H9 (cell line): ENCODE measurements around the gene PTPRQ. TPM values are rescaled to one million over a fixed set of nuclear protein-coding genes. Genes with fewer than 3 reads are reported as not detected.

Experiments used
- DNase-seq: peaks from one replicate; pipeline ENCODE4 v3.0.0-alpha.2; 2017
- H2AFZ ChIP-seq: one replicate; pipeline ENCODE4 v1.6.1; 2013; ENCODE audit warnings: mild to moderate bottlenecking, low read length, control low read depth, moderate library complexity
- H2AK5ac ChIP-seq: 2 replicates; pipeline ENCODE4 v1.6.1; 2013; ENCODE audit warnings: low read length, control low read depth, mixed read lengths; ENCODE audit not compliant: insufficient read length
- H2BK120ac ChIP-seq: one replicate; pipeline ENCODE4 v1.6.1; 2013; ENCODE audit warnings: low read depth, mild to moderate bottlenecking, low read length, control low read depth, inconsistent platforms; ENCODE audit not compliant: poor library complexity, severe bottlenecking
- H2BK12ac ChIP-seq: 2 replicates; pipeline ENCODE4 v1.6.1; 2013; ENCODE audit warnings: low read length, control low read depth, mixed read lengths, low read depth; ENCODE audit not compliant: insufficient read length
- H2BK15ac ChIP-seq: 2 replicates; pipeline ENCODE4 v1.6.1; 2013; ENCODE audit warnings: low read depth, low read length, control low read depth
- H2BK20ac ChIP-seq: one replicate; pipeline ENCODE4 v1.6.1; 2013; ENCODE audit warnings: low read depth, mild to moderate bottlenecking, low read length, control low read depth, inconsistent platforms; ENCODE audit not compliant: poor library complexity, severe bottlenecking
- H2BK5ac ChIP-seq: 2 replicates; pipeline ENCODE4 v1.6.1; 2013; ENCODE audit warnings: low read length, control low read depth, mixed read lengths; ENCODE audit not compliant: insufficient read length
- H3K14ac ChIP-seq: 2 replicates; pipeline ENCODE4 v1.6.1; 2013; ENCODE audit warnings: low read length, control low read depth; ENCODE audit not compliant: insufficient read depth
- H3K18ac ChIP-seq: 2 replicates; pipeline ENCODE4 v1.6.1; 2013; ENCODE audit warnings: low read depth, mild to moderate bottlenecking, mixed read lengths, low read length, control low read depth; ENCODE audit not compliant: insufficient read length
- H3K23ac ChIP-seq: 2 replicates; pipeline ENCODE4 v1.6.1; 2013; ENCODE audit warnings: low read length, control low read depth, mixed read lengths, low read depth; ENCODE audit not compliant: insufficient read length
- H3K23me2 ChIP-seq: 2 replicates; pipeline ENCODE4 v1.6.1; 2013; ENCODE audit warnings: low read depth, mild to moderate bottlenecking, mixed read lengths, low read length, control low read depth; ENCODE audit not compliant: insufficient read length, poor library complexity, severe bottlenecking
- H3K27ac ChIP-seq: 2 replicates; pipeline ENCODE4 v1.5.1; 2013; ENCODE audit warnings: low read length, control low read depth, mixed read lengths, low read depth; ENCODE audit not compliant: insufficient read length
- H3K27me3 ChIP-seq: 2 replicates; pipeline ENCODE4 v1.6.1; 2013; ENCODE audit warnings: low read length, control low read depth, inconsistent platforms; ENCODE audit not compliant: insufficient read depth
- H3K4ac ChIP-seq: 2 replicates; pipeline ENCODE4 v1.6.1; 2013; ENCODE audit warnings: low read depth, mild to moderate bottlenecking, control low read depth, inconsistent platforms, low read length, moderate library complexity
- H3K4me1 ChIP-seq: 2 replicates; pipeline ENCODE4 v1.6.1; 2013; ENCODE audit warnings: low read length, control low read depth, inconsistent platforms; ENCODE audit not compliant: insufficient read depth
- H3K4me2 ChIP-seq: 2 replicates; pipeline ENCODE4 v1.6.1; 2013; ENCODE audit warnings: low read length, control low read depth, mixed read lengths; ENCODE audit not compliant: insufficient read length, insufficient read depth
- H3K56ac ChIP-seq: 2 replicates; pipeline ENCODE4 v1.6.1; 2013; ENCODE audit warnings: low read depth, mild to moderate bottlenecking, mixed read lengths, low read length, control low read depth; ENCODE audit not compliant: insufficient read length
- H3K79me1 ChIP-seq: 2 replicates; pipeline ENCODE4 v1.6.1; 2013; ENCODE audit warnings: low read depth, mild to moderate bottlenecking, moderate library complexity, low read length, control low read depth, inconsistent platforms; ENCODE audit not compliant: insufficient read depth, poor library complexity, severe bottlenecking
- H3K79me2 ChIP-seq: 2 replicates; pipeline ENCODE4 v1.6.1; 2013; ENCODE audit warnings: low read length, control low read depth, inconsistent platforms; ENCODE audit not compliant: insufficient read depth
- H3K9ac ChIP-seq: 2 replicates; pipeline ENCODE4 v1.6.1; 2013; ENCODE audit warnings: low read length, control low read depth, mixed read lengths; ENCODE audit not compliant: insufficient read length; ENCODE audit errors: extremely low read depth
- H3K9me3 ChIP-seq: one replicate; pipeline ENCODE4 v1.6.1; 2013; ENCODE audit warnings: low read depth, low read length, inconsistent platforms; ENCODE audit not compliant: control insufficient read depth
- H3T11ph ChIP-seq: one replicate; pipeline ENCODE4 v1.6.1; 2013; ENCODE audit warnings: mild to moderate bottlenecking, low read length, control low read depth, inconsistent platforms
- H4K20me1 ChIP-seq: one replicate; pipeline ENCODE4 v1.6.1; 2013; ENCODE audit not compliant: control insufficient read depth, insufficient read length, insufficient read depth
- H4K5ac ChIP-seq: 2 replicates; pipeline ENCODE4 v1.6.1; 2013; ENCODE audit warnings: low read depth, mild to moderate bottlenecking, mixed read lengths, low read length, control low read depth; ENCODE audit not compliant: insufficient read length
- H4K8ac ChIP-seq: replicated peaks from 2 replicates; pipeline ENCODE4 v1.6.1; 2013; ENCODE audit warnings: low read length, control low read depth, mixed read lengths, low read depth; ENCODE audit not compliant: insufficient read length
- H4K91ac ChIP-seq: 2 replicates; pipeline ENCODE4 v1.6.1; 2013; ENCODE audit warnings: low read depth, mild to moderate bottlenecking, moderate library complexity, mixed read lengths, low read length, control low read depth; ENCODE audit not compliant: insufficient read length
- H3K27ac Mint-ChIP-seq, 3 experiments: 2 replicates in 2 of 3; 3 replicates in 1 of 3; pipeline ENCODE4 v1.8.0; 2020 to 2021; ENCODE audit warnings: mixed read lengths in 3 of 3, mild to moderate bottlenecking in 1 of 3, moderate library complexity in 1 of 3
- H3K27me3 Mint-ChIP-seq: 2 replicates; pipeline ENCODE4 v1.8.0; 2021; ENCODE audit warnings: low read depth, mild to moderate bottlenecking, moderate library complexity, mixed read lengths
- H3K36me3 Mint-ChIP-seq, 3 experiments: 2 replicates in 2 of 3; 3 replicates in 1 of 3; pipeline ENCODE4 v1.8.0; 2020 to 2021; ENCODE audit warnings: low read depth in 3 of 3, mixed read lengths in 3 of 3; ENCODE audit not compliant: insufficient read depth in 1 of 3
- H3K4me1 Mint-ChIP-seq, 2 experiments: 2 replicates each; pipeline ENCODE4 v1.8.0; 2020; ENCODE audit warnings: mixed read lengths in 2 of 2
- H3K4me3 Mint-ChIP-seq, 2 experiments: 2 replicates in 1 of 2; 3 replicates in 1 of 2; pipeline ENCODE4 v1.8.0; 2020 to 2021; ENCODE audit warnings: mild to moderate bottlenecking in 2 of 2, mixed read lengths in 2 of 2, moderate library complexity in 1 of 2
- H3K9me3 Mint-ChIP-seq, 2 experiments: 2 replicates in 1 of 2; 3 replicates in 1 of 2; pipeline ENCODE4 v1.8.0; 2020; ENCODE audit warnings: mild to moderate bottlenecking in 2 of 2, mixed read lengths in 2 of 2, moderate library complexity in 1 of 2
- CTCF ChIP-seq: fragments of 200-600 bp; sonication (generic); conservative IDR thresholded peaks from 3 replicates; pipeline ENCODE4 v1.8.0; 2021; ENCODE audit warnings: antibody characterized with exemption, mild to moderate bottlenecking
- total RNA-seq: library from RNA; stranded (reverse); gene quantifications from 2 replicates; pipeline ENCODE4 v1.2.1, GENCODE V29; 2021

Gene PTPRQ
- total RNA-seq, 1 experiment from 2014 or later, result not detected

GRCh38 chr12:80491166-80491565, 47.1 kb downstream of the PTPRQ start:
- Histone ChIP-seq H2BK15ac (no peak overlapping the region), H2BK120ac (no peak overlapping the region), H2AK5ac (no peak overlapping the region), H3K23me2 (no peaks in the 10 kb centered on the region), H2BK12ac (no peak overlapping the region), H3K4me1 (no peaks in the 10 kb centered on the region), H4K20me1 (no peaks in the 10 kb centered on the region), H4K8ac (no peak overlapping the region), H2AFZ (no peak overlapping the region), H2BK5ac (no peak overlapping the region), H3K27ac (no peak overlapping the region), H3K56ac (no peak overlapping the region), H3K79me1 (no peaks in the 10 kb centered on the region), H3K14ac (no peak overlapping the region), H2BK20ac (no peak overlapping the region), H4K5ac (no peak overlapping the region), H3K27me3 (no peaks in the 10 kb centered on the region), H3K9me3 (no peaks in the 10 kb centered on the region), H3K9ac (no peak overlapping the region), H3K23ac (no peak overlapping the region), H3K79me2 (no peaks in the 10 kb centered on the region), H3T11ph (no peak overlapping the region), H3K4ac (no peak overlapping the region), H3K4me2 (no peak overlapping the region), H4K91ac (no peak overlapping the region), H3K18ac (no peak overlapping the region)
- no peak for TF ChIP-seq CTCF
- no peak for DNase-seq
- H3K4me1 Mint-ChIP-seq, result peaks cover 9 to 15% of the 10 kb centered on the region in 2 experiments
- no peak overlapping the region; a peak in 1 of 7 replicates for H3K27ac Mint-ChIP-seq
- no peak overlapping the region for H3K4me3 Mint-ChIP-seq
- no peaks in the 10 kb centered on the region for H3K36me3 Mint-ChIP-seq
- no peaks in the 10 kb centered on the region for H3K27me3 Mint-ChIP-seq
- H3K9me3 Mint-ChIP-seq, result no peaks in the 10 kb centered on the region
